BLaER1 treated with 17β-estradiol and CSF1 and Interleukin-3, amounts not matched to agents 10 nM and 100 nM (cell line): ENCODE measurements around the gene GJC1.

Experiments used
- H3K27ac ChIP-seq, 11 experiments: shearing (Covaris generic); formaldehyde crosslinking; 2 replicates each; pipeline ENCODE4 v1.8.1; 2022
- H3K27me3 ChIP-seq, 11 experiments: shearing (Covaris generic); formaldehyde crosslinking; 2 replicates each; pipeline ENCODE4 v1.8.1; 2022
- H3K36me3 ChIP-seq, 11 experiments: shearing (Covaris generic); formaldehyde crosslinking; 2 replicates each; pipeline ENCODE4 v1.8.1; 2022
- H3K4me1 ChIP-seq, 10 experiments: shearing (Covaris generic); formaldehyde crosslinking; 2 replicates each; pipeline ENCODE4 v1.8.1; 2022
- H3K4me2 ChIP-seq, 11 experiments: shearing (Covaris generic); formaldehyde crosslinking; 2 replicates each; pipeline ENCODE4 v1.8.1; 2022
- H3K4me3 ChIP-seq, 10 experiments: shearing (Covaris generic); formaldehyde crosslinking; 2 replicates each; pipeline ENCODE4 v1.8.1; 2022
- H3K9ac ChIP-seq, 11 experiments: shearing (Covaris generic); formaldehyde crosslinking; 2 replicates each; pipeline ENCODE4 v1.8.1; 2022
- H3K9me3 ChIP-seq, 11 experiments: shearing (Covaris generic); formaldehyde crosslinking; replicated peaks in 1 of 11; 2 replicates each; pipeline ENCODE4 v1.8.1; 2022
- H4K20me1 ChIP-seq, 11 experiments: shearing (Covaris generic); formaldehyde crosslinking; 2 replicates each; pipeline ENCODE4 v1.8.1; 2022
- Cebpa-rat ChIP-seq, 11 experiments: shearing (Covaris generic); IDR thresholded peaks; 2 replicates each; pipeline ENCODE4 v1.8.1; 2022

GJC1 gene

DNA sequence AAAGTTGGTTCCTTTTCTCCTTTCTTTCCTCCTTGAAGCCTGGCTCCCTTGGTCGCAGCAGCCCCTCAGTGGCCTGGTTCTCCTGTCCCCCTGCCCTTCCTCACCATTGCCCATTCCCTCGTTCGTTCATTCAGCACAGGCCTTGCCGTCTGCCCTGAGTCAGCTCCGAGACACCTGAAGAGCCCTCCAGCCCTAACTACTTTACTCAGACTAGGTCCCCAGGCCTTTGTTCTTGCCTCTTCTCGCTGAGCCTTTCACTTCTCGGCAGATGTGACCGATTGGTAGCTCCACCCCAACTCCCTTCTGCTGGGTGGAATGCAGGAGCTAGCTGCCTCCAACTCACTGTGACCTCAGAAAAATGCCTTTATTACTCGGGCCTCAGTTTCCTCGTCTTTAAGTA is 78.3 kb downstream of the GJC1 start:
- Histone ChIP-seq H3K4me3 (no peak overlapping the region), H3K4me2 (no peak overlapping the region), H3K27me3 (peaks cover 0 to 6% (median under 1%) of the 10 kb centered on the region in 11 experiments; a peak in 13 of 22 replicates)

GRCh38 chr17:44751331-44751730 is 78.8 kb downstream of the GJC1 start:
- Histone ChIP-seq H3K27ac (no peak overlapping the region), H3K9me3 (no peaks in the 10 kb centered on the region), H3K27me3 (0 out of 22 replicates have a peak, but pooled peaks cover 0 to 2% (median 0%) of the 10 kb centered on the region in 11 experiments), H3K9ac (no peak overlapping the region), H3K4me2 (no peak overlapping the region), H4K20me1 (peaks cover 0 to 48% (median 0%) of the 10 kb centered on the region in 11 experiments; a peak in 4 of 22 replicates), H3K4me3 (no peak overlapping the region), H3K36me3 (peaks cover 21 to 69% (median 54%) of the 10 kb centered on the region in 11 experiments), H3K4me1 (peaks cover 0 to 13% (median 8%) of the 10 kb centered on the region in 10 experiments; a peak in 12 of 20 replicates)
- no peak for TF ChIP-seq Cebpa-rat (IDR thresholded peaks at IDR 0.05)

More for the DNA sequence above, 78.3 kb downstream of the GJC1 start:
- H3K9ac ChIP-seq = no peak overlapping the region
- H4K20me1 ChIP-seq = peaks cover 0 to 47% (median 0%) of the 10 kb centered on the region in 11 experiments; a peak in 4 of 22 replicates
- H3K9me3 ChIP-seq = no peaks in the 10 kb centered on the region
- H3K36me3 ChIP-seq = peaks cover 20 to 64% (median 52%) of the 10 kb centered on the region in 11 experiments
- H3K27ac ChIP-seq = no peak overlapping the region
- H3K4me1 ChIP-seq = peaks cover 0 to 11% (median 7%) of the 10 kb centered on the region in 10 experiments; a peak in 12 of 20 replicates
- TF ChIP-seq Cebpa-rat (IDR thresholded peaks at IDR 0.05) = no peak

- Histone ChIP-seq H3K27ac (no peak overlapping the region), H3K36me3 (peaks cover 21 to 80% (median 54%) of the 10 kb centered on the region in 11 experiments)
These were observed 80.1 kb downstream of the GJC1 start for GRCh38 chr17:44749980-44750318.

GRCh38 chr17:44749076-44749979 is 80.8 kb downstream of the GJC1 start:
- peaks cover 0 to 13% (median 8%) of the 10 kb centered on the region in 10 experiments; a peak in 12 of 20 replicates for H3K4me1 ChIP-seq
- peaks cover 21 to 86% (median 54%) of the 10 kb centered on the region in 11 experiments for H3K36me3 ChIP-seq
- H3K9ac ChIP-seq = no peak overlapping the region; a peak in 1 of 22 replicates
- H4K20me1 ChIP-seq = peaks cover 0 to 48% (median 0%) of the 10 kb centered on the region in 11 experiments; a peak in 4 of 22 replicates
- no peak for TF ChIP-seq Cebpa-rat (IDR thresholded peaks at IDR 0.05)
- no peak overlapping the region for H3K4me2 ChIP-seq
- no peaks in the 10 kb centered on the region for H3K27me3 ChIP-seq
- H3K4me3 ChIP-seq = no peak overlapping the region
- H3K9me3 ChIP-seq = no peaks in the 10 kb centered on the region
- no peak overlapping the region for H3K27ac ChIP-seq

More at GRCh38 chr17:44749980-44750318, 80.1 kb downstream of the GJC1 start:
- no peaks in the 10 kb centered on the region for H3K27me3 ChIP-seq
- peaks cover 0 to 48% (median 0%) of the 10 kb centered on the region in 11 experiments; a peak in 4 of 22 replicates for H4K20me1 ChIP-seq
- H3K9ac ChIP-seq = no peak overlapping the region
- no peak overlapping the region for H3K4me2 ChIP-seq
- TF ChIP-seq Cebpa-rat (IDR thresholded peaks at IDR 0.05) = no peak
- peaks cover 0 to 13% (median 8%) of the 10 kb centered on the region in 10 experiments; a peak in 12 of 20 replicates for H3K4me1 ChIP-seq
- no peaks in the 10 kb centered on the region for H3K9me3 ChIP-seq
- no peak overlapping the region for H3K4me3 ChIP-seq
